Stimulated activated CD4-positive, alpha-beta T cell treated with anti-CD3 and anti-CD28 coated beads, Interleukin-4, amount 100 ng/mL, for 1 hour (primary cell): ENCODE results near the gene STAT5A.
A peak's percentile ranks its signal among the peaks of the same experiment; 100 is the strongest.

Experiments used
- DNase-seq: peaks from one replicate; pipeline ENCODE4 v3.0.0-alpha.2; 2020

Gene STAT5A

DNA sequence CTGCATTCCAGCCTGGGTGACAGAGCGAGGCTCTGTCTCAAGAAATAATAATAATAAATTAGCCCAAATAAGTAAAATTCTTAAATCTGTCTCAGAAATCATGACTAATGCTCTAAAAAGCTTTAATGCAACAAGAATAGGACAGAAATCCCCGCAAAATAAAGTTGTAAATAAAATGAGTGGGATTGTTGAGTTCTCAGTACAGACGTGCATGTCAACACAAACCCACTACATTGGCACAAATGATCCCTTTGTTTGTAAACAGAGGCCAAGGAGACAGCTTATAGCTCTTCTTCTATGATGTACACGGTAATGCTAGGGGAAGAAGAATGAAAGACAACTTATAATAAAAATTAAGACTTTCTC lies 18.1 kb upstream of the STAT5A start:
- DNase-seq = no peak

DNA sequence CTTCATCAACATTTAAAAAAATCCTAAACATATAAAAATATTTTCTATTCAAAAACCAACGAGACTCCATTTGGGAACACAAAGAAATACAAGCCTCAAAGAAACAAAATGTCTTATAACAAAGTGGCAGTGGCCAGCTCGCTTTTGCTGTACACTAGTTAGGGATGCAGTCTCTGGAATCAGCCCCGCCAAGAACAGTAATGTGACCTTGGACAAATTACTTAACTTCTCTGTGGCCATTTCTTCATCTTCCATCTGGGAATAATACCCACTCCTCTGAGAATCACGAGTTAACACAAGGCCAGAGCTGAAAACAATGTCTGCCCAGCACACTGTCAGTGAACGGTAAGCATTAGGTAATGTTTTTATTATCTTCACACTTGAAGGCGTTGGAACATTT lies 17.7 kb upstream of the STAT5A start:
- no peak for DNase-seq

DNA sequence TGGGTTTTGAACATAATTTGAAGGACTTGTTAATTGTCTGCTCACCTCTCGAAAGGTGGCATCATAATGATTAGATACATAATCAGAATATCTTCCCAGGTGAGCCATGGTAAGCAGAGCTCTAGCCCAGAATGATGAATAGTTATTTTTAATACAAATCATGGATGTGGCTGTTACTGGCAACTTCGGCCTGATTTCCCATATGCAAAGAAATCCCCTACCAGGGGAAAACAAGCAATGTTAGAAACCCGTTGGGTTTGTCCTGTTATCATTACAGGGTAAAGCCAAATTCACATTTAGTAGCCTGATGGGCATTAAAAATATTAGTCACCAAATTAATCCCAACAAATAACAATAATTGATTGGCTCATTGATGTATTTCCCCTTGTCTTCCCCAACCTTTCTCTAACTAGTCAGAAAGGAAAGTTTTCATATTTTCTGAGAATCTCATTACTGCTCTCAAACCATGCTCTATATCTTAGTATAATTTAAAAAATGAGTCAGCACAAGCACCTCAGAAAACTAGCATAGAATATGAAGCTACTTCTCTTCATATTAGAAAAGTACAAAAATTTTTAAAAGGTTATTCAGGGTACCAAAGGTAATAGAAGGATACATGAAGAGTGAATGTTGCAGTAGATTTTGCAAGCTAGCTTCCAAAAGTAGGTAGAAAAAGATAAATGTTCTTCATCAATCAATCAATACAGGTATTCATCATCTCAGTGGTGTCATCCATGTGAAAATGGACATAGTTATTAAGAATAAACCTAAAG lies 17.1 kb upstream of the STAT5A start:
- no peak for DNase-seq

- DNase-seq = no peak
These were observed 16.6 kb upstream of the STAT5A start for GRCh38 chr17:42271779-42272035.

- DNase-seq = no peak
These were observed 16.0 kb upstream of the STAT5A start for GRCh38 chr17:42272162-42272907.

- DNase-seq = no peak
These were observed 14.6 kb upstream of the STAT5A start for GRCh38 chr17:42273474-42274252.

GRCh38 chr17:42274253-42274542 lies 14.1 kb upstream of the STAT5A start:
- no peak for DNase-seq

DNA sequence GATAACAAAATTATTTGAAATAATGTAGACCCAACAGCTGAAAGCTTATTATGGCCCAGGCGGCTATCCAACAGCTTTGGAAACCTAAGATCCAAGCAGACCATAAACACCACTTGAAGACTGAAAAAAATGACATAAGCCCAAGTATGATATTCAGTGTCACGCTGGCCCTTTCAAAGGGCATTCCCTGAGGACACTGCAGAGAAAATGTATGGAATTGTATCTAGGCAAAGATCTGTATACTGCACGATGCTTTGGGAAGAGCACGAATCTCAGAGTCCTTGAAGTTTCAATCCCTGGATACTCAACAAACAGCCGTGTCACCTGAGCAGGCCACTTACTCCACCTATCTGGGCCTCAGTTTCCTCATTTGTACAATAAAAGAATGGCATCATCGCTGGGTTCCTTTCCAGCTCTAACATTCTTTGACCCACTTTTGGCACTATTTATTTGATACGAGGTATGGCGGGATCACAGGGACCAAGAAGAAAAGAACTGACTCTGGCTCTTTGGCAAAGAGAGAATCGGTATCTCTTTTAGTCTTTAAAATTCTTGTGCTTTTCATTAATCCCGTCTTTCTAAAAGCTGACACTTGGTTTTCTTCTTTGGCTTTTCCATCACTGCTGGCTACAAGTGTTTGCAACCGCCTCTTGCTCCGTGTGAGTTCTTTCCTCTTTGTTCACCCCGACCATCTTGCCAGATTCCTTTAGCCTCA lies 13.3 kb upstream of the STAT5A start:
- DNase-seq = no peak

DNA sequence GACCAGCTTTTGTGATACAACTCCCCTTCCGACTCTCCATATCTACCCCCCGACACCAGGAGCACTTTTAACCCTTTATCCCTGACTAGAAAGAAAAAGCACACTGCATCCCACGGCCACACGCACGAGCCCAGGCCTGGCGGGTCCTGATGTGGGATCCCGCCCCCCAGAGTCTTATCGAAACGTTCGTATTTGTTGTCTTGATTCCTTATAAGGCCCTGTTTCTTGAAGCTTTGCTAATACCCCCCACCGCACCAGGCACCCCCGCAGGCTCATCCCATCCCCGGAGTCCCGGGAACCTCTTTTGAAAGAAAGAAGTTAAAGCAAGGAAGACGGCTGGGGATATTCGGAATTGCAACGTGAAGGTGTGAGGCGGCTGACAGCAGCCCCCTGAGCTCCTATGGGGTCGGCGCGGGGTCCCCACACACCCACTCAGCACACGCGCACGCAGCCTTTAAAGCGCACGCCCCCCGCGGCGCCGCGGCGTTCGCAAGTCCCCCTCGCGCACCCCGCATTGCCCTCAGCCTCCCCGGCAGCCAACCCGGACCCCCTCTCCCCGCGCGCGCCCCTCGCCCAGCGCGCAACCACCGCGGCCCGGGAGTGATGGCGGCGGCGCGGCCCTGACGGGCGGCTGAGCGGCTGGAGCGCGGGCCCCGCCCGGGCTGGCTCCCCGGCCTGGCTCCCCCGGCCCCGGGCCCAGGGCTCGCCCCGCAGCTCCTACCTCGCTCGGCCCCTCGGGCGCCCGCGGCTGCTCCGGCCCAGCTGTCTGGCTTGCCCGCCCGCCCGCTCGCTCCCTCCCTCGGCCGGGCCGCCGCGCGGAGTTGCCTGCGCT lies 12.6 kb upstream of the STAT5A start:
- DNase-seq = peak; percentile 46

DNA sequence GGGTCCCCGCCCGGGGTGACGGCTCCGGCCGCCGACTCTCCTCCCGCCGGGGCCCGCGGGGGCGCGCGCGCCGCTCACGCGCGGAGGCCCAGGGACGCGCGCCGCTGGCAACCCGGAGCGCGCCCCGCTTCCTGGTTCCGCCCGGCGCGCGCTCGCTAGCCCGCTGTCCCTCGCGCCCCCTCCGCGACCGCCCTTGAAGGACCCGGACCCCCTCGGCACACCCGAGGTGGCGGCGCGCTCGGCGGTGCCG lies 12.0 kb upstream of the STAT5A start, which contains the start of gene STAT5B:
STAT5B (minus strand) TSS at position 33 of the 250 bp plus-strand sequence. CDS start 44,264 bp downstream, outside the sequence.
- DNase-seq = peak; percentile 66

GRCh38 chr17:42276609-42277341 lies 11.5 kb upstream of the STAT5A start:
- DNase-seq = peak; percentile 23

DNA sequence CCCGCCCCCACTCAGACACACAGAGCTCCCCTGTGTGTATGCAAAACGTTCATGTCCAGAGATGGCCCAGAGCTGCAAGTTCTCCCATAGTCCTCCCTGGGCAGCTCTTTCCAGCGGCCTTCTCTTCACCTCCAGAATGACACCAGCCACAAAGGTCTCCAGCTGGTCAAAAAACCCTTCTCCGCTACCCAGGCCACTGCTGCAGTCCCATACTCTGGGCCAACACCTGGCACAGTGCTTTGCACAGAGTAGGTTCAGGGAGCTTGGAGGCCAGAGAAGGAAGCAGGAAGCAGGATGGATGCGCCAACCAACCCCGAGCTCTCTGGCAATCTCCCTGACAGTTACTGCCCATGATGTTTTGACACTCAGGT lies 11.0 kb upstream of the STAT5A start:
- DNase-seq = no peak

DNA sequence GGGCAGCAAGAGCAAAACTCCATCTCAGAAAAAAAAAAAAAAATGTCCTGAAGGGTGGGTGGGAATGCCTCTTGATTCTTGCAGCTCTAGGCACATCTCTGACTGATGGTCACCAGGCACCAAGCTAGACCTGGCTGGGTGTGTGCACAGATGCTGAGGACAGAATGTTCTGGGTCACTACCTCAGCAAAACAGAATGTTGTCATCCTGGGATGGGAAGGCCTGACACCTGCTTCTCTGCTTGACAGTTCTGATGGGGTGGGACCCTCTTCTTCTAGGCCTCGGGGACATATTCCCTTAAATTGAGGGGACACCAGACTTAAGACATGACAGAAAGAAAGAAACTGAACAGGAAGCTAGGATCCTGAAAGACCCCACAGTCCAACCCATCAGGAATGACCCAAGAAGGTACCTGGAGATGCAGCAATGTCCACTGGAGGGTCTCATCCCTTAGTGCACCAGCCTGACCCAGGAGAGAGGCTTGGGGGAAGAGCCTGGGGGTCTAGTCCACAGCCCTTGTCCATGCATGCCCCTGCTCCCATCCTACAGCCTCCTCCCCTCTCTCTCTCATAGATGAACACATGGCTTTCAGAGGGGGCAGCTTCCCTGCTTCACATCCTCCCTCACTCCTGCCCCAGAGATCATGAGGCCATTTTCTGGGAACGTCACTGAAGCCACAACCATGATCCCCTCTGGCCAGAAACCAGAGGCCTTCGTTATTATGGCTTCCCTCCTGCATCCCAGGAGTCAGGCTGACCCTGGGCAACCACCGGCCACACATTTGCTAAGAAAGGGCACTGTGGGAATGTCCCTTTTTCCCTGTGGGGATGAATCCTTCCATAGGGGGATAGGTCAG lies 8.3 kb upstream of the STAT5A start:
- peak; percentile 0 for DNase-seq

GRCh38 chr17:42281571-42282096 lies 6.7 kb upstream of the STAT5A start:
- peak; percentile 1 for DNase-seq

DNA sequence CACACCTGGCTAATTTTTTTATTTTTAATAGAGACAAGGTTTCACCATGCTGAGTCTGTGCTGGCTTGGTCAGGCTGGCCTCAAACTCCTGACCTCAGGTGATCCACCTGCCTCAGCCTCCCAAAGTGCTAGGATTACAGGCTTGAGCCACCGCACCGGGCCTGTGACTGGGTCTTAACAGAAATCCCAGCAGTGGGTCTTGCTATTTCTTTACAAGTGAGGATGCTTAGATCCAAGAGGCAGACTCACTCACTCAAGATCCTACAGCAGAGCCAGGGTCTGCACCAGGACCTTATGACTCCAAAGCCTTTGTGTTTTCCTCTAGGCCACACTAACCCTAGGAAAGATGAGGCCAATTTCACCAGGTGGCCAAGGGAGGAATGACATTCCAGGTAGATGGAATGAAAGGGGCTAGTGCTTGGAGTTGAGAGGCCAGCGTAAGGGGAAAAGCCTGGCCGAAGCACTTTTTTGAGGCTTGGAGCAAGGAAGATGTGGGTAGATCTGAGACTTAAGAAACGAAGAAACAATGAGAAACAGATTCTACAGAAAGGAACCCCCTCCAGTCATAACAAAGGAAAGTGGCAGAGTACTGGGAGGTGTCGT lies 5.7 kb upstream of the STAT5A start:
- peak; percentile 1 for DNase-seq

DNA sequence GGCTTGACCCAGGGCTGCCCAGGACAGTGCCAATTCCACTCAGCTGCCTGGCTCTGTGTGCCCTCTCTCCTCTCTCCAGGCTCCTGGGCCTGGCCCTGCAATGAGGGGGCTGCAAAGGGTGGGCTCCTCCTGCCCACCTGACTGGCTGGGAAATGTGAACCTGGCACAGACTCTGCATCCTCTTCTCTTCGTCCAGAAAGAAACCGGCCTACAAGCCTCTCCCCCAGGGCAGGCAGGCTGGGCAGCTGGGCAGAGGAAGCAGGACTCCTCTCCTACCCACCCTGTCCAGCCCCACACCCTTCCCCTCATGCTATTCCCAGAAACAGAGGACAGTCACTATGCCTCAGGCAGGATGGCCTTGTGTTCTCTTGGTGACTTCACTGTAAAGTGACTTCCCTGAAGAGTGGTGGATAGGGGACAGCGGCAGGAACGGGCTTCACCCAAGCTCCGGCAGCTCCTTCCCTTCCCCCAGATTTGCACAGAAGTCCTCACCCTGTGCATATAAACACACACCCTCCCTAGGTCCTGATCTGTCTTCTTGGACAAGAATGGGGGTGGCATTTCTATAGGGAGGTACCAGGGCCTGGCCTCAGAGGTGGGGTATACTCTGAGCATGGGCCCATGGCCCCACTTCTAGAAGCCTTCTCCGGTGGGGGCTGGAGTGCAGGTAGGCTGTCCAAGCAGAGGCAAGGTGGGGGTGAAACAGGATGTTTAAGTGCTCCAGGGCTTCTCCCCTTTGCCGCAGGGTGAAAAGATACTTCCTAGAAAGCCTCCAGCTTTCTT lies 4.9 kb upstream of the STAT5A start:
- DNase-seq = peak; percentile 1

DNA sequence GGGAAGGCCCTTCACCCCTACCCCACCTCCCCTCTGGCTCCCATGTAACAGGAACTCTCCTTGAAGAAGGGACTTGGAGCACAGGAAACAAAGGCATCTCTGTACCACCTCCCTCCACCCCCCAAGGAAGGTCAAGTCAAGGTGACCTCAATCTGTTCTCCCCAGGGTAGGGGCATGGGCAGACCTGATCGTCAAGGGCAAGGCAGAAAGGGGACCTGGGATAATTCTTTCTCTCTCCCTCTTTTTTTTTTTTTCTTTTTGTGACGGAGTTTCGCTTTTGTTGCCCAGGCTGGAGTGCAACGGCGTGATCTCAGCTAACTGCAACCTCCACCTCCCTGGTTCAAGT lies 4.3 kb upstream of the STAT5A start:
- no peak for DNase-seq

- peak; percentile 1 for DNase-seq
These were observed 3.7 kb upstream of the STAT5A start for GRCh38 chr17:42284566-42284965.

- DNase-seq = no peak
These were observed 2.8 kb upstream of the STAT5A start for GRCh38 chr17:42285346-42286050.
